Transverse colon (tissue), 4 donors: ENCODE data around the gene SESN3. TPM values are rescaled to one million over a fixed set of nuclear protein-coding genes. Genes with fewer than 3 reads are reported as not detected.

Experiments
- DNase-seq: peaks from one replicate; pipeline ENCODE4 v3.0.0-alpha.2; 2019
- H3K27ac ChIP-seq, 4 donors: fragments of 200-600 bp; sonication (generic); 2 replicates each; pipeline ENCODE4 v1.5.1; 2016 to 2018; ENCODE audit warnings: inconsistent platforms in 4 of 4
- H3K27me3 ChIP-seq: fragments of 200-600 bp; sonication (generic); 2 replicates; pipeline ENCODE4 v1.5.1; 2017; ENCODE audit warnings: inconsistent platforms
- H3K36me3 ChIP-seq, 4 donors: fragments of 200-600 bp; sonication (generic); 2 replicates each; pipeline ENCODE4 v1.5.1; 2017 to 2019; ENCODE audit warnings: inconsistent platforms in 4 of 4
- H3K4me1 ChIP-seq, 4 donors: fragments of 200-600 bp; sonication (generic); 2 replicates each; pipeline ENCODE4 v1.5.1; 2017 to 2020; ENCODE audit warnings: inconsistent platforms in 4 of 4
- H3K4me3 ChIP-seq, 4 donors: fragments of 200-600 bp; sonication (generic); 1 replicate in 1 of 4; 2 replicates in 3 of 4; pipeline versions ENCODE4 v1.5.1 to v1.6.1; 2017 to 2019; ENCODE audit warnings: inconsistent platforms in 4 of 4
- H3K9me3 ChIP-seq, 2 donors: fragments of 200-600 bp; sonication (generic); 2 replicates each; pipeline ENCODE4 v1.5.1; 2017 to 2019; ENCODE audit warnings: inconsistent platforms in 2 of 2
- EP300 ChIP-seq: sonication (generic); formaldehyde crosslinking; IDR thresholded peaks from one replicate; pipeline ENCODE4 v1.6.1; 2017; ENCODE audit warnings: antibody characterized with exemption, low read depth
- POLR2A ChIP-seq: fragments of 450-650 bp; IDR thresholded peaks from one replicate; pipeline ENCODE4 v1.6.1; 2016; ENCODE audit warnings: antibody characterized with exemption, mild to moderate bottlenecking, moderate library complexity
- POLR2AphosphoS5 ChIP-seq, 3 donors: sonication (generic); formaldehyde crosslinking; IDR thresholded peaks; one replicate each; pipeline ENCODE4 v1.6.1; 2016; ENCODE audit warnings: antibody characterized with exemption in 3 of 3
- WGBS, 2 donors: methylation state at CpG; one replicate each; pipeline ENCODE4 v1.1.5; 2018; ENCODE audit warnings: low coverage in 1 of 2; 5-methylcytosine and 5-hydroxymethylcytosine counted together
- in situ Hi-C, 4 donors: fragments of 200-750 bp; cut with MboI; loops; one replicate each; pipeline versions ENCODE4 v1.15.0 to v1.15.1; 2017; ENCODE audit warnings: low sequenced_read_pairs in 3 of 4, low pct_ligation_motif_present in 1 of 4, low pct_unique_long_range_greater_than_20kb in 1 of 4
- intact Hi-C: fragments of 100-400 bp; cut with DNase I; formaldehyde crosslinking; loops from one replicate; pipeline ENCODE4 v1.15.1; 2023; ENCODE audit warnings: low total_unique reads
- total RNA-seq, 4 donors: library from RNA; depleted of rRNA; stranded (reverse); fragments of >200 nt; gene quantifications; one replicate each; pipeline ENCODE4 v1.1.0, GENCODE V29; 2016
- TF ChIP-seq, protein P1 (sequence below), 5 experiments: fragments of 200-600 bp in 3 of 5; fragments of 450-650 bp in 2 of 5; sonication (generic) in 3 of 5; IDR thresholded peaks; 1 replicate in 2 of 5; 2 replicates in 3 of 5; pipeline ENCODE4 v1.5.1; 2016 to 2017; ENCODE audit warnings: antibody characterized with exemption in 5 of 5, inconsistent platforms in 3 of 5, mild to moderate bottlenecking in 2 of 5, moderate library complexity in 1 of 5

Gene SESN3
- total RNA-seq, 4 donors from 2014 or later: 3.4 to 16.8 (median 11.0) TPM

DNA sequence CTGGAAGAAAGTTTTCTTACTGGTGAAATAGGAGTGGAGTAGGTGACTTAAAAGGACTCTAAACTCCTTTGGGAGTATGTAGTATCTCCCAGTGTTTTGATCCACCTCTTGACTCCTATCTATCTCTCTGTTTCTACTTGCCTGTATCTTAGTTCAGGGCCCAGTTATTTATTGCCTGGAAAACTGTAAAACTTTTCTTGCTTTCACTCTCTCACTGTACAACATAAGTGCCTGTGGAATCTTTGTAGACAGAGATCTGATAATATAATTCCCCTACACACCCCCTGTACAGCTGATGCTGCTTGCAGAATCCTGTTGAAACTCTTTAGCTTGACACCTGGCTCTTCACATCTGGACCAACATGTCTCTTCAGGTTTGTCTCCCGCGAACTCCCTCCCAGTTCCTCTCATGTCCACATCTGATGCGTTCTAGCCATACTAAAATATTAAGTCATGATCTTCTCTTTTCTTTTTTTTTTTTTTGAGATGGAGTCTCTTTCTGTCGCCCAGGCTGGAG, 26.5 kb upstream of the SESN3 start:
- H3K36me3 ChIP-seq: no peaks in the 10 kb centered on the region
- intact Hi-C loops: no loop called here

DNA sequence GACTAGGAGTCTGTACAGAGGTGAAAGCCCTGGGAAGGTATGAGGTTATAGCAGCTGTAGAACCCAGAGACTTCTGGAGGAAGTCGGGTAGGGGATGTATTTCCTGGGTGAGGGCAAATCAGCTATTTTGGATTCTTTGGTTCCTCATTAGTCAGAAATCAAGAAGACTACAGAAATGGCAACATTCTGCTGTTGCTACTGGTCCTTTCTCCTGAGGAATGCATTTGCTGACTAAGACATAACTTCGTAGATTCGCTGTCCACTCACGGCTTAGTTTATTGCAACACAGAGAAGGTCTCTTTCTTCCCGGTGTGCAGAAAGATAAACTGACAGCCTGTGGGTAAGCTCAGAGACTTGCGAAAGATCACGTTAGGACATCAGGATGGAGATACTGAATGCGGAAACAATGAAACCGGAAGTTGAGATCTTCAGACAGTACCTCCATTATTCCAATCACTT, 25.3 kb upstream of the SESN3 start:
- intact Hi-C loops: no loop called here
- no peaks in the 10 kb centered on the region for H3K9me3 ChIP-seq
- DNase-seq: no peak
- in situ Hi-C loops: no loop called here
- no peak for TF ChIP-seq POLR2AphosphoS5 (IDR thresholded peaks at IDR 0.05)
- TF ChIP-seq, protein P1, sequence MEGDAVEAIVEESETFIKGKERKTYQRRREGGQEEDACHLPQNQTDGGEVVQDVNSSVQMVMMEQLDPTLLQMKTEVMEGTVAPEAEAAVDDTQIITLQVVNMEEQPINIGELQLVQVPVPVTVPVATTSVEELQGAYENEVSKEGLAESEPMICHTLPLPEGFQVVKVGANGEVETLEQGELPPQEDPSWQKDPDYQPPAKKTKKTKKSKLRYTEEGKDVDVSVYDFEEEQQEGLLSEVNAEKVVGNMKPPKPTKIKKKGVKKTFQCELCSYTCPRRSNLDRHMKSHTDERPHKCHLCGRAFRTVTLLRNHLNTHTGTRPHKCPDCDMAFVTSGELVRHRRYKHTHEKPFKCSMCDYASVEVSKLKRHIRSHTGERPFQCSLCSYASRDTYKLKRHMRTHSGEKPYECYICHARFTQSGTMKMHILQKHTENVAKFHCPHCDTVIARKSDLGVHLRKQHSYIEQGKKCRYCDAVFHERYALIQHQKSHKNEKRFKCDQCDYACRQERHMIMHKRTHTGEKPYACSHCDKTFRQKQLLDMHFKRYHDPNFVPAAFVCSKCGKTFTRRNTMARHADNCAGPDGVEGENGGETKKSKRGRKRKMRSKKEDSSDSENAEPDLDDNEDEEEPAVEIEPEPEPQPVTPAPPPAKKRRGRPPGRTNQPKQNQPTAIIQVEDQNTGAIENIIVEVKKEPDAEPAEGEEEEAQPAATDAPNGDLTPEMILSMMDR (IDR thresholded peaks at IDR 0.05): no peak
- TF ChIP-seq POLR2A: no peak
- TF ChIP-seq EP300: no peak
- no peaks in the 10 kb centered on the region for H3K27me3 ChIP-seq
- H3K4me1 ChIP-seq: peaks cover 7 to 20% (median 15%) of the 10 kb centered on the region in 4 donors
- H3K36me3 ChIP-seq: no peaks in the 10 kb centered on the region
- peak overlapping the region in 2 of 4 donors; percentile 16 to 44 for H3K27ac ChIP-seq
- H3K4me3 ChIP-seq: no peak overlapping the region
- 73 to 84% methylated on average over 7 to 9 of the region's 9 CpGs for WGBS, 2 donors

More for the DNA sequence above, 26.5 kb upstream of the SESN3 start:
- Histone ChIP-seq H3K9me3 (no peaks in the 10 kb centered on the region), H3K4me3 (no peak overlapping the region), H3K4me1 (peaks cover 7 to 20% (median 15%) of the 10 kb centered on the region in 4 donors), H3K27ac (no peak overlapping the region), H3K27me3 (no peaks in the 10 kb centered on the region)
- TF ChIP-seq, protein P1 (IDR thresholded peaks at IDR 0.05): no peak
- no peak for TF ChIP-seq EP300
- 87 to 96% methylated on average over 4 of the region's 4 CpGs for WGBS, 2 donors
- no peak for DNase-seq
- in situ Hi-C loops: no loop called here

DNA sequence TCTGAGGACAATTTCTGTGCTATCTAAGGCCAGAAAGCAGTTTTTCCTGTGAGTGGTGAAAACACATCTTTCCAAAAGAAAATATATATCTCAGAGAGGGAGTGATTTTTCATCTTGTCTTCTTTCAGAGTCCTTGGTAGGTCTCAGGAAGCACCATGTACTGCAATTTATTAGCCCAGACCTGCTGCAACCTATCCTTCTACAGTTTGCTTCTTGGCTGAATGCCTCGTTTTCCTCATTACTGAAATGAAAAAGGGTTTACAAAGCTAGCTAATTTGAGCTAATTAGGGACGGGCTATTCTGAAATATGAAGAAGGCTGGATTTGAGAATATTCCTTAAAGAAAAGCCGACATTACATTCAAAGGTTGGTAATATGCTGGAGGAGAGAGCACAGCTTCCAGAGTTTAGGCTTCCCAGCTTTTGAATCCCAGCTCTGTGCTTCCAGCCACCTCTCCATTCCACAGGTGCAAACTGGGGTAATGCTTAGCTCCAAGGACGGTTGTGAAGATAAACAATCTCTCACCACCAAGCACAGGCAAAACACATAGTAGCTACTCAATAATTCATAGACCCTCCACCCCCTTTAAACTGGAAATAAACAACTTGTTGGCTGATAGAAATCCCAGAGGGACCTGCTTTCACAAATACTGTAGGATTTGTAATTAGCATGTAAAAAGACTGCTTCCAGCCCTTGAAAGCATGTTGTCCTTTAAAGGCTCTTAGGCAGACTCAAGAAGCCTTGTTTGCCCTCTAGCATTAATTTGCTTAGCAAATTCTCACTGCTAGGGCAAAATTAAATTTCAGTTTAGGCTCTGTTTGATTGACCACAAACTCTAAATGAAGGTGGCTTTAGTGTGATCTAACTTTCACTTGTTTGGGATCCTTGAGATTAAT, 24.5 kb upstream of the SESN3 start:
- H3K4me1 ChIP-seq: peaks cover 7 to 20% (median 15%) of the 10 kb centered on the region in 4 donors
- no peaks in the 10 kb centered on the region for H3K9me3 ChIP-seq
- 79 to 92% methylated on average over 3 to 4 of the region's 4 CpGs for WGBS, 2 donors
- DNase-seq: no peak
- H3K27me3 ChIP-seq: no peaks in the 10 kb centered on the region
- in situ Hi-C loops (no loop called here), intact Hi-C loops (no loop called here)
- no peaks in the 10 kb centered on the region for H3K36me3 ChIP-seq
- H3K27ac ChIP-seq: peak overlapping the region in 2 of 4 donors; percentile 44 to 61
- H3K4me3 ChIP-seq: no peak overlapping the region
- TF ChIP-seq POLR2AphosphoS5 (IDR thresholded peaks at IDR 0.05): no peak
- TF ChIP-seq, protein P1 (IDR thresholded peaks at IDR 0.05): no peak
- no peak for TF ChIP-seq EP300
- TF ChIP-seq POLR2A: no peak

GRCh38 chr11:95254716-95255115, 23.7 kb upstream of the SESN3 start:
- no peaks in the 10 kb centered on the region for H3K36me3 ChIP-seq
- no peak for DNase-seq
- H3K27ac ChIP-seq: peak overlapping the region; percentile 49 to 62 (median 62)
- no peaks in the 10 kb centered on the region for H3K27me3 ChIP-seq
- in situ Hi-C loops (no loop called here), intact Hi-C loops (no loop called here)
- no peak overlapping the region for H3K4me3 ChIP-seq
- TF ChIP-seq POLR2AphosphoS5 (IDR thresholded peaks at IDR 0.05): no peak
- TF ChIP-seq POLR2A: no peak
- no peak for TF ChIP-seq EP300
- TF ChIP-seq, protein P1 (IDR thresholded peaks at IDR 0.05): no peak
- peaks cover 7 to 20% (median 15%) of the 10 kb centered on the region in 4 donors for H3K4me1 ChIP-seq
- H3K9me3 ChIP-seq: no peaks in the 10 kb centered on the region
